ENCODE data around the gene TM2D3.

- TF ChIP-seq CTCF (IDR thresholded peaks at IDR 0.05) (no peak), EP300 (IDR thresholded peaks at IDR 0.05) (no peak), POLR2A (IDR thresholded peaks at IDR 0.05) (no peak)
Observed at GRCh38 chr15:101615414-101615985, 36.7 kb downstream of the TM2D3 start.

Data from gastroesophageal sphincter (tissue), 3 donors.